ENCODE measurements around the gene DDX39B. TPM values are rescaled to one million over a fixed set of nuclear protein-coding genes. Genes with fewer than 3 reads are reported as not detected.

The DDX39B gene
- 205 and 333 TPM in 2 replicates for total RNA-seq

DNA sequence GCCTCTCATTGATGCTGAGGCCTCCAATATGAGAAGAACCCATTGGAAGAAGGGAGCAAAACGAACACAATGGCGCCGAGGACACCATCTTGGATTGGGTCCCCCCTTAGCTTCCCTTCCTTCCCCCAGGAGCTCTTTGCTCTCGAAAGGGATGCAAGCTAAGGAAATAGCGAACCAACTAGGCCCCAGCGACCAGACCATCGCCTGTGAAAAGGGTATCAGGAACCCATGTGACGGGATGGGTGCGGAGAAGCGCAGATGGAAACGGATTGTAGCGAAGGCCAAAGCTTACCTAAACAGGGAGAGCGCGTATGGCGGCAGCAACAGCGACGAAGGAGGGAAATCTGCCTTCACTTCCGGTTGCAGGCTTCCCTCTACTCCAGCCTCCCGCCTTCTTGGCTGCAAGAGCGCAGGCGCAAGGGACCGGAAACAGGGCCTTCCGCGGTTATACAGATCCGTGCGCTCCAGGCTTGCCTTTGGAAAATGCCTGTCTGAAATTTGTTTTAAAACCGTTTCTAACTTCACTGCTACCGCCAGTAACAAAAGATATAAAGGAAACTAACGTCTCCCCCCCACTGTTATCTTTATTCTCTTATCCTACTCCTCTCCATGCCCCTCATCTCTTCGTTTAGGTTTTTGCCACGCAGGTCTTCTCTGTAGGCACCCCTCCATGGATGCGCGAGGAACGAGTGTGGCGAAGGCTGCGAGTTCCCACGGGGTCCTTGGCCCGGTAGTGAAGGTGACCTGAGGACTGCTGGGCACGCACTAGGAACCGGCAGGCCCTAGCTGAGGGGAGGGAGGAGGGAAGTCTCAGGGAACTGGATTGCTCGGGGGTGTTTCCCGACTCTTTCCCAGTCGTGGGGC, at the start of gene DDX39B:
TSS of gene DDX39B (minus strand) at position 346 of the 864 bp plus-strand sequence. CDS start 1,471 bp downstream, outside the sequence.

DNA sequence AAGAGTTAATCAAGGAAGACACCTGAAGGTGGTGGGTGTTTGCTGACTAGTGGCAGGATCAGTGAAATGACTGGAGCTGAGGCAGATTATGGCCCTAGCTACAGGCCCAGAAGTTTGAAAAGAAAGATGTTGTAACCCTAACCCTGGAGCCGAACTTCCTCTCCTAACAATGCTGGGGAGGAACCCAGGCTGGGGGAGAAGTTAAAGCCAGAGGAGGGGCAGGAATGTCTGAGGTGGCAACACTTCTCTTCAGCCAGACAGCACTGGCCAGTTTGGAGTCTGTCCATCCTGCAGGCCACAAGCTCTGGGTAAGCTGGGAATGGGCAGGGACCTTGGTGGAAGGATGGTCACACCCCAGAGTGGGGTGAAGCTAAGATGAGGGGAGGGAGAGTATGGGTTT, 44.2 kb upstream of the DDX39B start, which contains the start of gene LST1:
TSS of gene LST1 (plus strand) at position 270 of the 400 bp plus-strand sequence. CDS start 1,023 bp downstream, outside the sequence.

DNA sequence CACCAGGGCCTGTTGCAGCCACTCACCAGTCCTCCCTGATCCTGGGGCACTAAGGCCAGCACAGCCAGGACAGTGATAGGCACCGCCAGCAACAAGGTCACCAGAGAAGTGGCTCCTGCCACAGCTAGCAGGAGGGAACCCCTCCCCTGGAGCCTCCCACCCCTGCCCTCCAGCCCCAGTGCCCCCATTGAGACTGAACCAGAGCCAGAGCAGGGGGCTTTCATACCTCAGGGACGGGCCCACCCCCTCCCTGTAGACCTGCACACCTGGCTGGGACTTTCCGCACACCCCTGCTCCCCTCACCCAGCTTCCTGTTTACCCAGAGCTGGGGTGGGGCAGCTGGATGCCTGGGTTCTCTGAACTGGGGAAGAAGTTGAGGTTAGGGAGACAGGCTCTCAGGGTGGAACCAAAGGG, 40.4 kb upstream of the DDX39B start, which contains the start of gene LTB:
TSS of gene LTB (minus strand) at position 195 of the 414 bp plus-strand sequence. CDS start at position 188, 7 bp downstream.

DNA sequence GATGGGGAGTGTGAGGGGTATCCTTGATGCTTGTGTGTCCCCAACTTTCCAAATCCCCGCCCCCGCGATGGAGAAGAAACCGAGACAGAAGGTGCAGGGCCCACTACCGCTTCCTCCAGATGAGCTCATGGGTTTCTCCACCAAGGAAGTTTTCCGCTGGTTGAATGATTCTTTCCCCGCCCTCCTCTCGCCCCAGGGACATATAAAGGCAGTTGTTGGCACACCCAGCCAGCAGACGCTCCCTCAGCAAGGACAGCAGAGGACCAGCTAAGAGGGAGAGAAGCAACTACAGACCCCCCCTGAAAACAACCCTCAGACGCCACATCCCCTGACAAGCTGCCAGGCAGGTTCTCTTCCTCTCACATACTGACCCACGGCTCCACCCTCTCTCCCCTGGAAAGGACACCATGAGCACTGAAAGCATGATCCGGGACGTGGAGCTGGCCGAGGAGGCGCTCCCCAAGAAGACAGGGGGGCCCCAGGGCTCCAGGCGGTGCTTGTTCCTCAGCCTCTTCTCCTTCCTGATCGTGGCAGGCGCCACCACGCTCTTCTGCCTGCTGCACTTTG, 33.6 kb upstream of the DDX39B start, which contains the start of gene TNF:
TSS of gene TNF (plus strand) at position 231 of the 567 bp plus-strand sequence. CDS start at position 408, 177 bp downstream.

DNA sequence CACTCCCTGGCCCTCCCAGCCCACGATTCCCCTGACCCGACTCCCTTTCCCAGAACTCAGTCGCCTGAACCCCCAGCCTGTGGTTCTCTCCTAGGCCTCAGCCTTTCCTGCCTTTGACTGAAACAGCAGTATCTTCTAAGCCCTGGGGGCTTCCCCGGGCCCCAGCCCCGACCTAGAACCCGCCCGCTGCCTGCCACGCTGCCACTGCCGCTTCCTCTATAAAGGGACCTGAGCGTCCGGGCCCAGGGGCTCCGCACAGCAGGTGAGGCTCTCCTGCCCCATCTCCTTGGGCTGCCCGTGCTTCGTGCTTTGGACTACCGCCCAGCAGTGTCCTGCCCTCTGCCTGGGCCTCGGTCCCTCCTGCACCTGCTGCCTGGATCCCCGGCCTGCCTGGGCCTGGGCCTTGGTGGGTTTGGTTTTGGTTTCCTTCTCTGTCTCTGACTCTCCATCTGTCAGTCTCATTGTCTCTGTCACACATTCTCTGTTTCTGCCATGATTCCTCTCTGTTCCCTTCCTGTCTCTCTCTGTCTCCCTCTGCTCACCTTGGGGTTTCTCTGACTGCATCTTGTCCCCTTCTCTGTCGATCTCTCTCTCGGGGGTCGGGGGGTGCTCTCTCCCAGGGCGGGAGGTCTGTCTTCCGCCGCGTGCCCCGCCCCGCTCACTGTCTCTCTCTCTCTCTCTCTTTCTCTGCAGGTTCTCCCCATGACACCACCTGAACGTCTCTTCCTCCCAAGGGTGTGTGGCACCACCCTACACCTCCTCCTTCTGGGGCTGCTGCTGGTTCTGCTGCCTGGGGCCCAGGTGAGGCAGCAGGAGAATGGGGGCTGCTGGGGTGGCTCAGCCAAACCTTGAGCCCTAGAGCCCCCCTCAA, 30.5 kb upstream of the DDX39B start, which contains the start of gene LTA:
TSS of gene LTA (plus strand) at position 249 of the 871 bp plus-strand sequence. CDS start at position 703, 454 bp downstream.

DNA sequence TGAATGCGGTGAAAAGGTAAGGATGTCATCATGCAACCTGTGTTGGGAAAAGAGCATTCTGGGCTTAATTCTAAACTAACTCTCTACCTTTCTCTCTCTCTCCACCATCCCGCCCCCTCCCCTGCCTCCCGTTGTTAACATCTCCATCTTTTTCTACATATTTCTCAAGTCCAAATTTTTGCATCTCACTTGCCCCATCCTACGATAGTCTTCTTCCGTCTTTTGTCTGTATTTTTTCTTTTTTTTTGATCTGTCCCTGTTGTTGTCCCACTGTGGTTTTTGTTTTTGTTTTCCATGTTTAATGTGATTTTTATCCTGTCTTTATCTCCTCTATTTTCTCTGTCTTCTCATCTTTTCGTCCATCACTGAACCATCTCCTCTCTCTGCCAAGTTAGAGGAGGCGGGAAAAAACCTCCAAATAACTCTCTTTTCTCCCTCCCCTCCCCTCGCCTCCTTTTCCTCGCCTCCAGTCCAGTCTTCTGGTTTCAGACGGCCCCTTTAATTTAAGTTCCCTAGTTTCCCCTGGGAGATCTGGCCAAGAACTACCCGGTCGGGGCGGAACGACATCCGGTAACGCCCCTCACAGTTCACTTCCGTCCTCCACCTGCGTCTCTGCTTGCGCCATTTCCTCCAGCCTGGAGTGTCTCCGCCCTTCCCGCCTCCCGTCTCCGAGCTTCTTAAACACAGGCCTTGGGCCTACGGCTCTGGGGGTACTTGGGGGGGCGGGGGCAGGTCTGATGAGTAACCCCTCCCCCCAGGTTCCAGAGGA, 5.3 kb upstream of the DDX39B start, which contains the start of gene NFKBIL1:
TSS of gene NFKBIL1 (plus strand) at position 651 of the 769 bp plus-strand sequence. CDS start at position 738, 87 bp downstream.

DNA sequence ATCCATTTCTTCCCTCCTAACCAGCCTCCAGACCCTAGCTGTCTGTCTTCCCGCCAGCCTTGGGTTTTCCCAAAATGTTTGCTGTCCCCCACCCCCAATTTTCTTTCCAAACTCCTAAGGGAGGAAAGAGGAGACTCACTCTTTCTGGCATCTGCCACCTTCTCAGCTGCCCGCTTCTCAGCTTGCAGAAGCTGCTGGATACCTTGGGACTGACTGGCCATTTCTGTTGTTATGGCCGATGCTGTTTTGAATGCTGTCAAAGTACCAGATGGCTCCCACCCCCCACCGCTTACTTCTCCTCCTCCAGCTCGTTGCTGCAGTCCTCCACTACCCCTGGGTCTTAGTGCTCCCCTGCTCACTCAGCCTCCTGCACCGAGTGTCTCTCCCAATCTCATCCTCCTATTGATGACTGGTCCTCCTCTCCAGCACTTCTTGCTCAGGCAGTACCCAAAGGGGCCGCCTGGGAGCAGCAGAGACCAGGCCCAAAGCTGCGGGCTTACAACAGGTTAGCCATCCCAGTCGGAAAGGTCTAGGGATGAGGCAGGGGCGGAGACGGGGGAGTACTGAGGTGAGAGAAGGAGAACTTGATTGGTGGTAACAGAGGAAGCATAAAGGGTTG, 4.6 kb upstream of the DDX39B start, which contains the start of gene ATP6V1G2:
TSS of gene ATP6V1G2 (minus strand) at position 270 of the 619 bp plus-strand sequence. CDS start at position 221, 49 bp downstream.

DNA sequence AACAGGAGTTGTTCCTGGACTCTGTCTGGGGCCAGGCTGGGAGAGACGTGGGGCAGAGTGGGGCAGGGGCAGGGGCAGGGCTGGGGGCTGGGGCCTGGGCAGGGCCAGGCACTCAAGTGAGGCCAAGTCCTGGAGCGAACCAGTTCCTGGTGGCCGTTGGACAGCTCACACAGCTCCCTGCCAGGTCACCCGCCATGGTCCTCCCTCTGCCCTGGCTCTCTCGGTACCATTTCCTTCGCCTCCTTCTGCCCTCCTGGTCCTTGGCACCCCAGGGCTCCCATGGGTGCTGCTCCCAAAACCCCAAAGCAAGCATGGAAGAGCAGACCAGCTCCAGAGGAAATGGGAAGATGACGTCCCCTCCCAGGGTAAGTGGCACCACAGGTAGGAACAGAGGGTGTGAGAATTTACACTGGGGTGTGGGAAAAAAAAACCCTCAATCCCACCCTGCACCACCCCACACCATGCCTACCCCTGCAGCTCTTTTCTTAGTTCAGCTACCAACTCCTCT, 12.9 kb downstream of the DDX39B start, which contains the start of gene MCCD1:
TSS of gene MCCD1 (plus strand) at position 142 of the 508 bp plus-strand sequence. CDS start at position 195, 53 bp downstream.

DNA sequence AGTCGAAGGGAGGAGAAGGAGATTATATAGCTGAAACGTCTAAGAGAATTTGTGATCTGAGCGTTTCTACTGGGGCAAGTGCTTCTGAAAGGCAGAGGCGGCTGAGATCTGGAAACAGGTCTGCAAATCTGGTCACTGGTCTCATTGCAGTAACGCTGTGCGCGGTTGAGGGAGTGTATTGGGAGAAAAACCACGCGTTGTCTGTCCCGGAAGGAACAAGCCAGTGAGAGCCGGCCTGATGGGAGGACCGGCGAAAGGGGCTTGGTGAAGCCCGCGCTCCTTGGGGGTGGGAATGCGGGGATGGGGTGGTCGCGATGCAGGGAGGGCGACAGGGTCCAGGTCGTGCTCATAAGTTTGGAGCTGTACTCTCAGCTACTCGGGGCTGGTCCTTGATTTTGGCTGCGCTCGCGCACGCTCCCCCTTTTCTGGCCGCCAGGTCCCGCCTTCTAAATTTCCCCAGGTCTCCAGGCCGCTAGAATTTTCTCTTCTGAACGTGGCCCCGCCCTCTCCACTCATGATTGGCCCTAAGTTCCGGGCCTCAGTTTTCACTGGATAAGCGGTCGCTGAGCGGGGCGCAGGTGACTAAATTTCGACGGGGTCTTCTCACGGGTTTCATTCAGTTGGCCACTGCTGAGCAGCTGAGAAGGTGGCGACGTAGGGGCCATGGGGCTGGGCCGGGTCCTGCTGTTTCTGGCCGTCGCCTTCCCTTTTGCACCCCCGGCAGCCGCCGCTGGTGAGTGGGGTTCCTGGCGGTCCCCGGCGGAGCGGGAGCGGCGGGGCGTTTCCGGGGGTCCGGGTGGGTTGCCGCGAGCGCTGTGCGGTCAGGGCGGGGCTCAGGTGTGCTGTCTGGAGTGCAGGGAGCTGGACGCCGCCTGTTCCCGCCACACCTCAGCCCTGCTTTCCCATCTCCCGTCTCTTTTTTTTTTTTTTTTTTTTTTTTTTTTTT, 44.0 kb downstream of the DDX39B start, which contains the start of gene MICB:
TSS of gene MICB (plus strand) at position 615 of the 946 bp plus-strand sequence. CDS start at position 664, 49 bp downstream.

Other genes with a start within 250 kb of the DDX39B start
- gene HLA-B, start 184.8 kb downstream of the DDX39B start, total RNA-seq: 42.4 and 230 TPM in 2 replicates
- gene MICA, start 138.4 kb downstream of the DDX39B start, total RNA-seq: 44.8 and 58.8 TPM in 2 replicates
- gene MICB, start 43.9 kb downstream of the DDX39B start, total RNA-seq: 3.7 and 5.8 TPM in 2 replicates
- gene MCCD1, start 13.0 kb downstream of the DDX39B start, total RNA-seq: not detected in 2 replicates
- gene ATP6V1G2, start 4.6 kb upstream of the DDX39B start, total RNA-seq: 0.28 and 0.34 TPM in 2 replicates
- 25.8 and 52.3 TPM in 2 replicates for gene NFKBIL1, start 5.6 kb upstream of the DDX39B start, total RNA-seq
- not detected in 2 replicates for gene LTA, start 30.3 kb upstream of the DDX39B start, total RNA-seq
- under 0.01 and 0.07 TPM in 2 replicates for gene TNF, start 33.6 kb upstream of the DDX39B start, total RNA-seq
- gene LTB, start 40.4 kb upstream of the DDX39B start, total RNA-seq: not detected in 2 replicates
- gene LST1, start 44.3 kb upstream of the DDX39B start, total RNA-seq: not detected in 2 replicates
- not detected in 2 replicates for gene NCR3, start 51.0 kb upstream of the DDX39B start, total RNA-seq
- gene AIF1, start 73.2 kb upstream of the DDX39B start, total RNA-seq: not detected in 2 replicates
- gene PRRC2A, start 78.7 kb upstream of the DDX39B start, total RNA-seq: 32.1 and 73.3 TPM in 2 replicates
- 120 and 174 TPM in 2 replicates for gene BAG6, start 110.7 kb upstream of the DDX39B start, total RNA-seq
- 0.28 and 0.34 TPM in 2 replicates for gene APOM, start 113.9 kb upstream of the DDX39B start, total RNA-seq
- 24.7 and 37.6 TPM in 2 replicates for gene C6orf47, start 118.8 kb upstream of the DDX39B start, total RNA-seq
- gene GPANK1, start 123.0 kb upstream of the DDX39B start, total RNA-seq: 9.4 and 20.2 TPM in 2 replicates
- gene CSNK2B, start 124.1 kb upstream of the DDX39B start, total RNA-seq: 48.2 and 76.9 TPM in 2 replicates
- 0.68 and 3.3 TPM in 2 replicates for gene LY6G5B, start 128.0 kb upstream of the DDX39B start, total RNA-seq
- 0.07 TPM in 1 of 2 replicates, not detected in the other for gene LY6G5C, start 139.1 kb upstream of the DDX39B start, total RNA-seq
- 30.8 and 46.5 TPM in 2 replicates for gene ABHD16A, start 161.3 kb upstream of the DDX39B start, total RNA-seq
- not detected in 2 replicates for gene LY6G6F, start 164.9 kb upstream of the DDX39B start, total RNA-seq
- gene LY6G6D, start 173.3 kb upstream of the DDX39B start, total RNA-seq: not detected in 2 replicates
- gene LY6G6C, start 179.7 kb upstream of the DDX39B start, total RNA-seq: under 0.01 TPM in 1 of 2 replicates, not detected in the other
- not detected in 2 replicates for gene MPIG6B, start 181.4 kb upstream of the DDX39B start, total RNA-seq
- 16.2 and 19.8 TPM in 2 replicates for gene DDAH2, start 187.3 kb upstream of the DDX39B start, total RNA-seq
- gene CLIC1, start 194.5 kb upstream of the DDX39B start, total RNA-seq: 269 and 558 TPM in 2 replicates
- 3.4 and 3.5 TPM in 2 replicates for gene MSH5, start 198.0 kb upstream of the DDX39B start, total RNA-seq
- 0.57 TPM in 1 of 2 replicates, not detected in the other for gene SAPCD1, start 220.7 kb upstream of the DDX39B start, total RNA-seq
- gene VWA7, start 235.3 kb upstream of the DDX39B start, total RNA-seq: 0.34 and 1.00 TPM in 2 replicates

Data from nasal cavity respiratory epithelium epithelial cell of viscerocranial mucosa (primary cell).